ENCODE measurements around the gene P4HB. TPM values are rescaled to one million over a fixed set of nuclear protein-coding genes. Genes with fewer than 3 reads are reported as not detected.

The P4HB gene
- total RNA-seq, 2 donors from 2014 or later = 509 to 2,101 TPM

GRCh38 chr17:81838753-81839255 is 21.5 kb downstream of the P4HB start:
- Histone ChIP-seq H3K36me3 (no peaks in the 10 kb centered on the region), H3K9me3 (no peaks in the 10 kb centered on the region), H3K27ac (peak overlapping the region; percentile 42), H3K4me3 (no peak overlapping the region), H3K4me1 (replicated peaks) (peaks cover 6% of the 10 kb centered on the region), H3K27me3 (replicated peaks; ENCODE audit: insufficient read depth) (no peaks in the 10 kb centered on the region)
- no peak for DNase-seq (ENCODE audit: low spot score)
- 24% methylated on average over 17 of the region's 17 CpGs for whole genome bisulfite sequencing
- intact Hi-C loops (cut with DNase I) = no loop called here
- TF ChIP-seq POLR2AphosphoS5 (IDR thresholded peaks at IDR 0.05) = no peak
- no peak for TF ChIP-seq CTCF (IDR thresholded peaks at IDR 0.05)
- TF ChIP-seq POLR2A (IDR thresholded peaks at IDR 0.05) = no peak

GRCh38 chr17:81837641-81838040 is 22.7 kb downstream of the P4HB start:
- intact Hi-C loops (cut with DNase I) = no loop called here
- WGBS = 91% methylated on average over 9 of the region's 9 CpGs

GRCh38 chr17:81834831-81835267 is 25.5 kb downstream of the P4HB start, which contains the start of gene PPP1R27:
PPP1R27 (minus strand) TSS chr17:81835050; CDS start chr17:81834953, 97 bp downstream.
- TF ChIP-seq CTCF (IDR thresholded peaks at IDR 0.05) (no peak), POLR2A (IDR thresholded peaks at IDR 0.05) (no peak), POLR2AphosphoS5 (IDR thresholded peaks at IDR 0.05) (no peak)
- intact Hi-C loops (cut with DNase I) = no loop called here
- no peak within 1 kb of the TSS for H3K27ac ChIP-seq
- H3K4me1 ChIP-seq (replicated peaks) = peaks cover 8% of the 10 kb centered on the region
- 91% methylated on average over 25 of the region's 26 CpGs for WGBS
- no peaks in the 10 kb centered on the region for H3K27me3 ChIP-seq (replicated peaks; ENCODE audit: insufficient read depth)
- no peak for DNase-seq (ENCODE audit: low spot score)
- H3K9me3 ChIP-seq = no peaks in the 10 kb centered on the region
- H3K36me3 ChIP-seq = no peaks in the 10 kb centered on the region
- H3K4me3 ChIP-seq = peak within 1 kb of the TSS; percentile 61 to 78

More at GRCh38 chr17:81837641-81838040, 22.7 kb downstream of the P4HB start:
- no peak for DNase-seq (ENCODE audit: low spot score)
- peaks cover 8% of the 10 kb centered on the region for H3K4me1 ChIP-seq (replicated peaks)
- H3K36me3 ChIP-seq = no peaks in the 10 kb centered on the region
- no peaks in the 10 kb centered on the region for H3K27me3 ChIP-seq (replicated peaks; ENCODE audit: insufficient read depth)
- no peak overlapping the region for H3K4me3 ChIP-seq
- no peaks in the 10 kb centered on the region for H3K9me3 ChIP-seq
- TF ChIP-seq POLR2AphosphoS5 (IDR thresholded peaks at IDR 0.05) (no peak), POLR2A (IDR thresholded peaks at IDR 0.05) (no peak), CTCF (IDR thresholded peaks at IDR 0.05) (no peak)
- H3K27ac ChIP-seq = no peak overlapping the region

- no peaks in the 10 kb centered on the region for H3K9me3 ChIP-seq
- H3K4me1 ChIP-seq (replicated peaks) = peaks cover 8% of the 10 kb centered on the region
- peak overlapping the region; percentile 86 to 92 for H3K27ac ChIP-seq
- 76% methylated on average over 29 of the region's 31 CpGs for WGBS
- H3K27me3 ChIP-seq (replicated peaks; ENCODE audit: insufficient read depth) = no peaks in the 10 kb centered on the region
- TF ChIP-seq POLR2A (IDR thresholded peaks at IDR 0.05) (no peak), POLR2AphosphoS5 (IDR thresholded peaks at IDR 0.05) (no peak), CTCF (IDR thresholded peaks at IDR 0.05) (no peak)
- DNase-seq (ENCODE audit: low spot score) = no peak
- intact Hi-C loops (cut with DNase I) = no loop called here
- H3K36me3 ChIP-seq = no peaks in the 10 kb centered on the region
- H3K4me3 ChIP-seq = peak overlapping the region; percentile 61 to 78
These were observed 26.2 kb downstream of the P4HB start for GRCh38 chr17:81833921-81834830.
